AG10803 (cell line): ENCODE results near the gene CGB5.

Experiments used
- DNase-seq: peaks from one replicate; pipeline ENCODE4 v3.0.0; 2010; ENCODE audit warnings: low read depth
- H3K4me3 ChIP-seq: 2 replicates; pipeline ENCODE4 v1.5.1; 2011; ENCODE audit warnings: mild to moderate bottlenecking, low read length, control low read depth
- CTCF ChIP-seq: conservative IDR thresholded peaks from 2 replicates; pipeline ENCODE4 v1.5.1; 2011; ENCODE audit warnings: mild to moderate bottlenecking, low read length, control low read depth, inconsistent platforms

The CGB5 gene

GRCh38 chr19:49080392-49080791, 36.7 kb downstream of the CGB5 start:
- DNase-seq: no peak
- H3K4me3 ChIP-seq: no peak overlapping the region
- no peak for TF ChIP-seq CTCF

- no peak for TF ChIP-seq CTCF
- no peak overlapping the region for H3K4me3 ChIP-seq
- DNase-seq: no peak
Measured at GRCh38 chr19:49081273-49081672, 37.6 kb downstream of the CGB5 start.

- peak overlapping the region; percentile 93 for H3K4me3 ChIP-seq
- TF ChIP-seq CTCF: no peak
- no peak for DNase-seq
Measured at GRCh38 chr19:49084206-49085019, 40.8 kb downstream of the CGB5 start.

GRCh38 chr19:49085020-49085867, 41.6 kb downstream of the CGB5 start, which contains the start of gene SNRNP70:
SNRNP70 (plus strand) TSS chr19:49085451; CDS start chr19:49086415, 964 bp downstream.
- peak within 1 kb of the TSS; percentile 93 for H3K4me3 ChIP-seq
- peak; percentile 99 for DNase-seq
- TF ChIP-seq CTCF: no peak

GRCh38 chr19:49085868-49086232, 42.2 kb downstream of the CGB5 start:
- peak overlapping the region; percentile 93 for H3K4me3 ChIP-seq
- no peak for TF ChIP-seq CTCF
- DNase-seq: no peak

GRCh38 chr19:49086296-49086695, 42.6 kb downstream of the CGB5 start:
- no peak for TF ChIP-seq CTCF
- DNase-seq: no peak
- peak overlapping the region; percentile 93 for H3K4me3 ChIP-seq
